ENCODE data around the gene CORO1C.

DNA sequence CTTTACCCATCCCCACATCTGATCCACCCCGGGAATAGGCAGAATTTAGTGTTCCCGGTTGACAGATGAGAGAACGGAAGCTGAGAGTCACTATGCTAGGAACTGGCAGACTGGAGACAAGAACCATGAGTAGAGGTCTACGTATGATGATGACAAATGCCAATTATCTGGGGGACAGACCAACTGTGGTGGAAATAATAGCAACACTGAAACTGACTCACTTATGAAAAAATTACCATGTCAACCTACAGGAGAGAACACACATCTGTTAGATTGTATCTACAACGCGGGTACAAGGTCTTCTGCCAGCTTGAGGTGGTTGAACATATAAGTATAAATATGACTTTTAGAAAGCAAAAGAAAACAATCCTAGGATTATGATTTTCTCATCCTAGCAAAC lies 82.2 kb downstream of the CORO1C start:
- TF ChIP-seq YY1 (IDR thresholded peaks at IDR 0.05; ENCODE audit: low read depth) (no peak), CTCF (IDR thresholded peaks at IDR 0.05) (no peak), EZH2phosphoT487 (IDR thresholded peaks at IDR 0.05; ENCODE audit: borderline replicate concordance, low read depth) (no peak), POLR2AphosphoS5 (IDR thresholded peaks at IDR 0.05; ENCODE audit: low read depth, low read length) (no peak; the same call in 1 of the 2 replicates), REST (IDR thresholded peaks at IDR 0.05; ENCODE audit: low read depth, low read length) (no peak), EP300 (IDR thresholded peaks at IDR 0.05; ENCODE audit: borderline replicate concordance in 1 of 2, low read depth in 1 of 2, low read length in 1 of 2) (peak in 1 of 2 experiments; percentile 60; a peak in 2 of 4 replicates)
- TF ChIP-seq, protein P1, sequence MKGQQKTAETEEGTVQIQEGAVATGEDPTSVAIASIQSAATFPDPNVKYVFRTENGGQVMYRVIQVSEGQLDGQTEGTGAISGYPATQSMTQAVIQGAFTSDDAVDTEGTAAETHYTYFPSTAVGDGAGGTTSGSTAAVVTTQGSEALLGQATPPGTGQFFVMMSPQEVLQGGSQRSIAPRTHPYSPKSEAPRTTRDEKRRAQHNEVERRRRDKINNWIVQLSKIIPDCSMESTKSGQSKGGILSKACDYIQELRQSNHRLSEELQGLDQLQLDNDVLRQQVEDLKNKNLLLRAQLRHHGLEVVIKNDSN (IDR thresholded peaks at IDR 0.05; ENCODE audit: borderline replicate concordance, low read depth), result no peak
